Prostate gland (tissue), 2 donors: ENCODE results near the gene KIAA0232. TPM values are rescaled to one million over a fixed set of nuclear protein-coding genes. Genes with fewer than 3 reads are reported as not detected.

Experiments used
- DNase-seq: peaks from one replicate; pipeline ENCODE4 v3.0.0-alpha.2; 2019; ENCODE audit warnings: low spot score
- H3K27ac ChIP-seq, 2 donors: fragments of 200-600 bp; sonication (generic); 2 replicates each; pipeline ENCODE4 v1.5.1; 2017 to 2019
- H3K27me3 ChIP-seq: fragments of 200-600 bp; sonication (generic); replicated peaks from 2 replicates; pipeline ENCODE4 v1.5.1; 2019; ENCODE audit not compliant: insufficient read depth
- H3K36me3 ChIP-seq, 2 donors: fragments of 200-600 bp; sonication (generic); 1 replicate in 1 of 2; 2 replicates in 1 of 2; pipeline versions ENCODE4 v1.5.1 to v1.8.1; 2017 to 2019
- H3K4me1 ChIP-seq: fragments of 200-600 bp; sonication (generic); replicated peaks from 2 replicates; pipeline ENCODE4 v1.5.1; 2019
- H3K4me3 ChIP-seq, 2 donors: fragments of 200-600 bp; sonication (generic); 2 replicates each; pipeline ENCODE4 v1.5.1; 2017 to 2019
- H3K9me3 ChIP-seq: fragments of 200-600 bp; sonication (generic); 2 replicates; pipeline ENCODE4 v1.5.1; 2017
- POLR2A ChIP-seq: fragments of 450-650 bp; IDR thresholded peaks from one replicate; pipeline ENCODE4 v1.6.1; 2016; ENCODE audit warnings: antibody characterized with exemption, mild to moderate bottlenecking
- POLR2AphosphoS5 ChIP-seq: sonication (generic); formaldehyde crosslinking; IDR thresholded peaks from one replicate; pipeline ENCODE4 v1.6.1; 2017; ENCODE audit warnings: antibody characterized with exemption
- WGBS: methylation state at CpG from one replicate; pipeline ENCODE4 v1.1.5; 2018; 5-methylcytosine and 5-hydroxymethylcytosine counted together
- intact Hi-C: fragments of 100-400 bp; cut with DNase I; formaldehyde crosslinking; loops from one replicate; pipeline ENCODE4 v1.14.2; 2022
- total RNA-seq, 2 donors: library from RNA; depleted of rRNA; stranded (reverse); fragments of >200 nt; gene quantifications; one replicate each; pipeline ENCODE4 v1.1.0, GENCODE V29; 2016
- TF ChIP-seq, protein P1 (sequence below), 4 experiments: fragments of 200-600 bp in 2 of 4; fragments of 450-650 bp in 2 of 4; sonication (generic) in 2 of 4; IDR thresholded peaks; 1 replicate in 3 of 4; 2 replicates in 1 of 4; pipeline ENCODE4 v1.5.1; 2016 to 2019; ENCODE audit warnings: antibody characterized with exemption in 4 of 4, mild to moderate bottlenecking in 2 of 4, moderate library complexity in 2 of 4

KIAA0232 gene
- total RNA-seq, 2 donors from 2014 or later = 35.3 to 42.1 TPM

- Histone ChIP-seq H3K4me3 (no peak overlapping the region), H3K4me1 (no peaks in the 10 kb centered on the region), H3K27me3 (no peaks in the 10 kb centered on the region), H3K36me3 (no peaks in the 10 kb centered on the region), H3K9me3 (no peaks in the 10 kb centered on the region), H3K27ac (peak overlapping the region; percentile 21 to 44)
- intact Hi-C loops = loop anchor here (5.0 kb wide), 1 partner anchor 169 kb away; the partner anchor contains the start of gene BLOC1S4
- TF ChIP-seq, protein P1, sequence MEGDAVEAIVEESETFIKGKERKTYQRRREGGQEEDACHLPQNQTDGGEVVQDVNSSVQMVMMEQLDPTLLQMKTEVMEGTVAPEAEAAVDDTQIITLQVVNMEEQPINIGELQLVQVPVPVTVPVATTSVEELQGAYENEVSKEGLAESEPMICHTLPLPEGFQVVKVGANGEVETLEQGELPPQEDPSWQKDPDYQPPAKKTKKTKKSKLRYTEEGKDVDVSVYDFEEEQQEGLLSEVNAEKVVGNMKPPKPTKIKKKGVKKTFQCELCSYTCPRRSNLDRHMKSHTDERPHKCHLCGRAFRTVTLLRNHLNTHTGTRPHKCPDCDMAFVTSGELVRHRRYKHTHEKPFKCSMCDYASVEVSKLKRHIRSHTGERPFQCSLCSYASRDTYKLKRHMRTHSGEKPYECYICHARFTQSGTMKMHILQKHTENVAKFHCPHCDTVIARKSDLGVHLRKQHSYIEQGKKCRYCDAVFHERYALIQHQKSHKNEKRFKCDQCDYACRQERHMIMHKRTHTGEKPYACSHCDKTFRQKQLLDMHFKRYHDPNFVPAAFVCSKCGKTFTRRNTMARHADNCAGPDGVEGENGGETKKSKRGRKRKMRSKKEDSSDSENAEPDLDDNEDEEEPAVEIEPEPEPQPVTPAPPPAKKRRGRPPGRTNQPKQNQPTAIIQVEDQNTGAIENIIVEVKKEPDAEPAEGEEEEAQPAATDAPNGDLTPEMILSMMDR (IDR thresholded peaks at IDR 0.05) = peak in 2 of 4 experiments; percentile 18 to 29
- TF ChIP-seq POLR2AphosphoS5 = no peak
- no peak for DNase-seq
- 37% methylated on average over 15 of the region's 15 CpGs for WGBS
These were observed 103.5 kb downstream of the KIAA0232 start for GRCh38 chr4:6885953-6886557.

- WGBS = 82% methylated on average over 10 of the region's 10 CpGs
- intact Hi-C loops = loop anchor here (5.0 kb wide), 1 partner anchor 170 kb away; the partner anchor contains the start of gene BLOC1S4
- H3K4me3 ChIP-seq = no peak overlapping the region
- no peaks in the 10 kb centered on the region for H3K36me3 ChIP-seq
- TF ChIP-seq POLR2A (no peak), POLR2AphosphoS5 (no peak)
- TF ChIP-seq, protein P1 (IDR thresholded peaks at IDR 0.05) = no peak
- H3K27ac ChIP-seq = no peak overlapping the region
- DNase-seq = no peak
- no peaks in the 10 kb centered on the region for H3K9me3 ChIP-seq
- H3K4me1 ChIP-seq = no peaks in the 10 kb centered on the region
- no peaks in the 10 kb centered on the region for H3K27me3 ChIP-seq
These were observed 104.4 kb downstream of the KIAA0232 start for GRCh38 chr4:6886886-6887285.

GRCh38 chr4:6887591-6888371 lies 105.3 kb downstream of the KIAA0232 start:
- H3K27me3 ChIP-seq = no peaks in the 10 kb centered on the region
- no peaks in the 10 kb centered on the region for H3K9me3 ChIP-seq
- H3K4me3 ChIP-seq = no peak overlapping the region
- no peaks in the 10 kb centered on the region for H3K4me1 ChIP-seq
- intact Hi-C loops = loop anchor here (5.0 kb wide), 1 partner anchor 170 kb away; the partner anchor contains the start of gene BLOC1S4
- no peaks in the 10 kb centered on the region for H3K36me3 ChIP-seq
- DNase-seq = no peak
- WGBS = 71% methylated on average over 21 of the region's 21 CpGs
- TF ChIP-seq POLR2AphosphoS5 (no peak), POLR2A (no peak)
- TF ChIP-seq, protein P1 (IDR thresholded peaks at IDR 0.05) = no peak
- no peak overlapping the region for H3K27ac ChIP-seq

- Histone ChIP-seq H3K27me3 (no peaks in the 10 kb centered on the region), H3K27ac (no peak overlapping the region), H3K4me1 (no peaks in the 10 kb centered on the region), H3K36me3 (no peaks in the 10 kb centered on the region), H3K4me3 (no peak overlapping the region), H3K9me3 (no peaks in the 10 kb centered on the region)
- DNase-seq = no peak
- TF ChIP-seq, protein P1 (IDR thresholded peaks at IDR 0.05) = no peak
- TF ChIP-seq POLR2AphosphoS5 = no peak
- TF ChIP-seq POLR2A = no peak
- WGBS = 82% methylated on average over 15 of the region's 15 CpGs
- intact Hi-C loops = loop anchor here (5.0 kb wide), 1 partner anchor 171 kb away; the partner anchor contains the start of gene BLOC1S4
These were observed 106.1 kb downstream of the KIAA0232 start for GRCh38 chr4:6888506-6889071.
